ENCODE results near the gene CDK2. TPM values are rescaled to one million over a fixed set of nuclear protein-coding genes. Genes with fewer than 3 reads are reported as not detected.
A peak's percentile ranks its signal among the peaks of the same experiment; 100 is the strongest.
"Not testable (repeated sequence)": the region's sequence is repeated elsewhere in the genome, so short reads cannot be mapped to it uniquely, and the experiment has no call there.

The CDK2 gene
- total and polyA plus RNA-seq, 8 donors = 5.7 to 19.8 (median 9.7) TPM

GRCh38 chr12:55973599-55974307, 7.1 kb downstream of the CDK2 start, which contains the start of gene RAB5B:
TSS of gene RAB5B (plus strand) at chr12:55974078. CDS start at chr12:55986961, 12,883 bp downstream.
- Histone ChIP-seq H3K4me1 (peaks cover 0 to 15% (median 0%) of the 10 kb centered on the region in 3 donors), H3K27me3 (no peaks in the 10 kb centered on the region), H3K9me3 (no peaks in the 10 kb centered on the region), H3K4me3 (peak within 1 kb of the TSS; percentile 58 to 99 (median 91)), H3K36me3 (no peaks in the 10 kb centered on the region), H3K27ac (peak within 1 kb of the TSS; percentile 84 to 98 (median 96))
- intact Hi-C loops (cut with DNase I) = no loop called here
- peak; percentile 91 to 100 (median 100) for DNase-seq
- peak; percentile 89 to 96 (median 92) for ATAC-seq
- WGBS, 2 donors = 0 to 1% methylated on average over 36 to 39 of the region's 39 CpGs
- TF ChIP-seq CTCF (IDR thresholded peaks at IDR 0.05) = peak in 3 of 4 donors; percentile 19 to 54 (median 32)
- FAIRE-seq = peak; percentile 99

GRCh38 chr12:55974308-55974730, 7.7 kb downstream of the CDK2 start:
- no peak for FAIRE-seq
- 0% methylated on average over 15 of the region's 15 CpGs for WGBS, 2 donors

GRCh38 chr12:55978393-55978792, 11.8 kb downstream of the CDK2 start:
- H3K36me3 ChIP-seq = no peaks in the 10 kb centered on the region
- H3K9me3 ChIP-seq = no peaks in the 10 kb centered on the region
- TF ChIP-seq CTCF (IDR thresholded peaks at IDR 0.05) = no peak
- peaks cover 0 to 11% (median 0%) of the 10 kb centered on the region in 3 donors for H3K4me1 ChIP-seq
- WGBS, 2 donors = 94 to 97% methylated on average over 7 of the region's 7 CpGs
- H3K27me3 ChIP-seq = no peaks in the 10 kb centered on the region
- H3K4me3 ChIP-seq = no peak overlapping the region
- DNase-seq = no peak
- H3K27ac ChIP-seq = no peak overlapping the region
- no peak for ATAC-seq
- FAIRE-seq = no peak
- intact Hi-C loops (cut with DNase I) = no loop called here

More at GRCh38 chr12:55974308-55974730, 7.7 kb downstream of the CDK2 start:
- no peaks in the 10 kb centered on the region for H3K27me3 ChIP-seq
- ATAC-seq (peak; percentile 51 to 70 (median 60)), DNase-seq (peak in 2 of 6 donors; percentile 66 to 74)
- no peak for TF ChIP-seq CTCF (IDR thresholded peaks at IDR 0.05)
- no peaks in the 10 kb centered on the region for H3K36me3 ChIP-seq
- peaks cover 0 to 15% (median 0%) of the 10 kb centered on the region in 3 donors for H3K4me1 ChIP-seq
- H3K27ac ChIP-seq = peak overlapping the region; percentile 84 to 98 (median 96)
- peak overlapping the region; percentile 58 to 99 (median 91) for H3K4me3 ChIP-seq
- intact Hi-C loops (cut with DNase I) = no loop called here
- no peaks in the 10 kb centered on the region for H3K9me3 ChIP-seq

- H3K4me1 ChIP-seq = peaks cover 0 to 11% (median 0%) of the 10 kb centered on the region in 3 donors
- no peak for TF ChIP-seq CTCF (IDR thresholded peaks at IDR 0.05)
Observed at GRCh38 chr12:55979069-55979468, 12.4 kb downstream of the CDK2 start.

GRCh38 chr12:55981882-55982281, 15.3 kb downstream of the CDK2 start:
- FAIRE-seq; H3K9me3 ChIP-seq; H3K27ac ChIP-seq; DNase-seq; H3K4me3 ChIP-seq; H3K4me1 ChIP-seq; intact Hi-C loops (cut with DNase I); H3K27me3 ChIP-seq: not testable (repeated sequence)
- 74 to 76% methylated on average over 5 of the region's 5 CpGs for WGBS, 2 donors
- peak in 1 of 4 donors; percentile 42 for ATAC-seq
- H3K36me3 ChIP-seq = peaks cover 0 to 11% (median 3%) of the 10 kb centered on the region in 3 donors

More at GRCh38 chr12:55979069-55979468, 12.4 kb downstream of the CDK2 start:
- WGBS, 2 donors = 74 to 81% methylated on average over 3 of the region's 3 CpGs
- ATAC-seq = no peak
- H3K36me3 ChIP-seq = peaks cover 0 to 4% (median 0%) of the 10 kb centered on the region in 3 donors
- no peak overlapping the region for H3K27ac ChIP-seq
- H3K27me3 ChIP-seq = no peaks in the 10 kb centered on the region
- DNase-seq = no peak
- no peaks in the 10 kb centered on the region for H3K9me3 ChIP-seq
- no peak overlapping the region for H3K4me3 ChIP-seq
- intact Hi-C loops (cut with DNase I) = no loop called here
- no peak for FAIRE-seq
